Measurements from ENCODE around the gene SMIM38. TPM values are rescaled to one million over a fixed set of nuclear protein-coding genes. Genes with fewer than 3 reads are reported as not detected.

SMIM38 gene
- total RNA-seq, 4 donors from 2014 or later: 0.13 to 1.8 (median 0.98) TPM

- H3K4me3 ChIP-seq (ENCODE audit: low read depth, poor library complexity, severe bottlenecking): no peak overlapping the region
- TF ChIP-seq POLR2A (IDR thresholded peaks at IDR 0.05): no peak
- TF ChIP-seq, protein P1, sequence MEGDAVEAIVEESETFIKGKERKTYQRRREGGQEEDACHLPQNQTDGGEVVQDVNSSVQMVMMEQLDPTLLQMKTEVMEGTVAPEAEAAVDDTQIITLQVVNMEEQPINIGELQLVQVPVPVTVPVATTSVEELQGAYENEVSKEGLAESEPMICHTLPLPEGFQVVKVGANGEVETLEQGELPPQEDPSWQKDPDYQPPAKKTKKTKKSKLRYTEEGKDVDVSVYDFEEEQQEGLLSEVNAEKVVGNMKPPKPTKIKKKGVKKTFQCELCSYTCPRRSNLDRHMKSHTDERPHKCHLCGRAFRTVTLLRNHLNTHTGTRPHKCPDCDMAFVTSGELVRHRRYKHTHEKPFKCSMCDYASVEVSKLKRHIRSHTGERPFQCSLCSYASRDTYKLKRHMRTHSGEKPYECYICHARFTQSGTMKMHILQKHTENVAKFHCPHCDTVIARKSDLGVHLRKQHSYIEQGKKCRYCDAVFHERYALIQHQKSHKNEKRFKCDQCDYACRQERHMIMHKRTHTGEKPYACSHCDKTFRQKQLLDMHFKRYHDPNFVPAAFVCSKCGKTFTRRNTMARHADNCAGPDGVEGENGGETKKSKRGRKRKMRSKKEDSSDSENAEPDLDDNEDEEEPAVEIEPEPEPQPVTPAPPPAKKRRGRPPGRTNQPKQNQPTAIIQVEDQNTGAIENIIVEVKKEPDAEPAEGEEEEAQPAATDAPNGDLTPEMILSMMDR (IDR thresholded peaks at IDR 0.05): no peak
- no peak for DNase-seq (ENCODE audit: low spot score in 2 of 2)
- intact Hi-C loops (cut with DNase I; ENCODE audit: low total_unique reads): no loop called here
- WGBS, 2 donors: 14 to 29% methylated on average over 14 to 20 of the region's 21 CpGs
These were observed 10.7 kb downstream of the SMIM38 start for GRCh38 chr11:69166218-69167115.

DNA sequence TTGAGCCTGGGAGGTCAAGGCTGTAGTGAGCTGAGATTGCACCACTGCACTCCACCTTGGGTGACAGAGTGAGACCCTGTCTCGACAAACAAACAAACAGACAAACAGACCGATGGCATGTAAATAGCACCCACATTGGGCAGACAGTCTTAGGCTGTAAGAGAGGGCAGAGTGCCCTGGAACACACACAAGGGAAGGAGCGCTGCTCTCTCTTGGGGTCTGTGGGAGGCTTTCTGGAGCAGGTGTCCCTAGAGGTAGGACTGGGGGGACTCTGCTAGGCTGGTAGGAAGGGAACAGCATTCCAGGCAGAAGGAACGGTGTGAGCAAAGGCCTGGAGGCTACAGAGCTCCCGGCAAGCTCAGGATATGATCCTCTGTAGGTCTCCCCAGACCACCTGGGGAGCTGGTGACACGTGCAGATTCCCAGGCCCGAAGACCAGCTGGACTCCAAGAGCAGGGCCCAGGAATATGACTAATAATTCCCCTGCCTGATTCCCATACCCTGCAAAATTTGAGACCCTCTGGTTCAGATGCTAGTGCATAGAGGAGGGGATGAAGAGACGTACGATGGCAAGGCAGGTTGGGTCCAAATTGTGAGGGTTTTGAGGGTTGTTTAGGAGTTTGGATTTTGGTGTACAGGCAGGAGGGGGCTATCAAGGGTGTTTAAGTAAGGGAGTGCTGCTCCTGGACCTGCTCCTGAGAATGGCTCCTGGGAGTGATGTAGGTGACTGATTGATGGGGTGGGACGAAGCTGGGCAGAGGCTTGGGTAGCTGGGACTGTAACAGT is 11.6 kb downstream of the SMIM38 start:
- no peak overlapping the region for H3K4me3 ChIP-seq (ENCODE audit: low read depth, poor library complexity, severe bottlenecking)
- no peak for TF ChIP-seq POLR2A (IDR thresholded peaks at IDR 0.05)
- TF ChIP-seq, protein P1 (IDR thresholded peaks at IDR 0.05): no peak
- DNase-seq (ENCODE audit: low spot score in 2 of 2): no peak
- intact Hi-C loops (cut with DNase I; ENCODE audit: low total_unique reads): no loop called here
- 82 to 89% methylated on average over 10 of the region's 10 CpGs for WGBS, 2 donors

DNA sequence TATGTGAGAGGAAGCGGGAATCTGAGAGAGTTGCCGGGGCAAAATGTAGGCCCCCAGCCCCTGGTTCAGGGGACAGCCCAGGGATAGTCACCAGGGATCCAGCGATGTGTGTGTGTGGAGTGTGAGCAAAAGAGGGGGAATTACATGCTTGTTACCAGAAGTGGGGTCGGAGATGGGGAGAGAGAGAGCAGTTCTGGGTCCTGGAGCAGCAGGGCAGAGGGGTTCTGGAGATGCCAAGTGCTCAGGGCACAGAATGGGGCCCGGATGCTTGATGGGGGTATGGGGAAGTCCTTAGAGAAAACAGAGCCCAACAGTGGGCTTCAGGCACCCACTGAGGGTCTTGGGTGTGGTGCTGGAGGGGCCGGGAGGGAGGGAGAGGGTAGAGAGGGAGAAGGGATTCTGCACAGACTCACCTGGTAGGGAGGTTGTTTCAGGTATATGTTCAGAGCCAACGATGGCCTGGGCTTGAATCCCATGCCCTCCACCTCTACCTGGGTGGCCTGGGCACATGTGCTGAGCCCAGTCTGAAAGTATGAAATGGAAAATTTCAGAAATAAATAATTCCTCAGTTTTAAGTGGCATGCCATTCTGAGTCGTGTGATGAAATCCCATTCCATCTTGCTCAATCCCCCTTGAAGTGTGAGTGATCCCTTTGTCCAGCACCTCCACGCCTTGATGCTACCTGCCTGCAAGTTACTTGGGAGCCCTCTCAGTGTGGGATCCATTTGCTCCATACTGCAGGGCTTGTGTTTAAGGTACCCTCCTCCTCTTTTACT is 12.4 kb downstream of the SMIM38 start:
- intact Hi-C loops (cut with DNase I; ENCODE audit: low total_unique reads): no loop called here
- WGBS, 2 donors: 68 to 83% methylated on average over 9 of the region's 9 CpGs
- no peak for DNase-seq (ENCODE audit: low spot score in 2 of 2)
- no peak overlapping the region for H3K4me3 ChIP-seq (ENCODE audit: low read depth, poor library complexity, severe bottlenecking)
- no peak for TF ChIP-seq POLR2A (IDR thresholded peaks at IDR 0.05)
- TF ChIP-seq, protein P1 (IDR thresholded peaks at IDR 0.05): no peak

DNA sequence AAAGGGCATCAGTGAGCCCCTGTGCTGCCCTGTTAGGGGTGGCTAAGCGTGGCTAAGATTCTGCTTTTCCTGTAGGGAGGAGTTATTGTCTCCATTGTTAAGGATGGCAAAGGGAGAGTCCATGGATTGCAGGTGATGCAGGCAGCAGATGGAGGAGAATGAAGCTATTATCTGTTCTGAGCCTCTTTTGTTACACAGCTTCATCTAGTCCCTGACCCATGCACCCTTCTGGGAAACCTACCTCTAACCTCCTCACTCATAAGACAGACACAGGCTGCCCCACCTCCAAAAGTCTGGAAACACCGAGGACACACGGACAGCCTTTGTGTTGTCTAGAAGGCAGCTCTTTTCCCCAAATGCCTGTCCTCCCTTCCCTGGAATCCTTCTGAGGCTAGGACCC is 13.7 kb downstream of the SMIM38 start:
- no peak overlapping the region for H3K4me3 ChIP-seq (ENCODE audit: low read depth, poor library complexity, severe bottlenecking)
- no peak for TF ChIP-seq POLR2A (IDR thresholded peaks at IDR 0.05)
- TF ChIP-seq, protein P1 (IDR thresholded peaks at IDR 0.05): no peak
- DNase-seq (ENCODE audit: low spot score in 2 of 2): no peak
- 93 to 98% methylated on average over 3 of the region's 3 CpGs for WGBS, 2 donors
- intact Hi-C loops (cut with DNase I; ENCODE audit: low total_unique reads): no loop called here

GRCh38 chr11:69170704-69171103 is 15.0 kb downstream of the SMIM38 start:
- no peak for DNase-seq (ENCODE audit: low spot score in 2 of 2)
- H3K4me3 ChIP-seq (ENCODE audit: low read depth, poor library complexity, severe bottlenecking): no peak overlapping the region
- no peak for TF ChIP-seq POLR2A (IDR thresholded peaks at IDR 0.05)
- WGBS, 2 donors: 75 to 84% methylated on average over 6 of the region's 6 CpGs
- intact Hi-C loops (cut with DNase I; ENCODE audit: low total_unique reads): no loop called here

All from lower leg skin (tissue), 4 donors.